Tibial nerve (tissue), 3 donors: ENCODE measurements around the gene AKT1.

Experiments used
- POLR2A ChIP-seq, 2 donors: fragments of 450-650 bp; IDR thresholded peaks; one replicate each; pipeline ENCODE4 v1.6.1; 2017; ENCODE audit warnings: antibody characterized with exemption in 2 of 2, mild to moderate bottlenecking in 2 of 2, moderate library complexity in 2 of 2
- TF ChIP-seq, protein P1 (sequence below), 5 experiments: fragments of 200-600 bp in 3 of 5; fragments of 450-650 bp in 2 of 5; sonication (generic) in 3 of 5; IDR thresholded peaks; one replicate each; pipeline ENCODE4 v1.5.1; 2016 to 2019; ENCODE audit warnings: antibody characterized with exemption in 5 of 5, mild to moderate bottlenecking in 3 of 5, moderate library complexity in 2 of 5

DNA sequence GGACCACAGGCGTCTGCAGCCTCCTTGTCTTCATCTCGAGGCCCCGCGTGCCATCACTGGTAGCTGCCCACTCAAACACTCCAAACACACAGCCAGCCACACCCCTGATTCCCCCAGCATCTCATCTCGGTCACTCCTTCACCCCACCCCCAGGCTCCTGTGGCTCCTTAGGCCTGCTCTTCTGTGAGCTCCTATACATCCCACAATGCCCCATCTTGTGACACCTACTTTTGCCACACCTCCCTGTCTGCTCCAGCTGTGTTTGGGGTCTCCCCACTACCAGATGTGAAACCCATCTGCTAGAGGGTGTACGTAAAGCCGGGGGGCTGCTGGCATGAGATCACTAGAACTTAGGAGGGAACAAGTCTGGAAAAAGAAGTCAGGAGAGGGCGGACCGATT, 4.1 kb downstream of the AKT1 start:
- TF ChIP-seq, protein P1, sequence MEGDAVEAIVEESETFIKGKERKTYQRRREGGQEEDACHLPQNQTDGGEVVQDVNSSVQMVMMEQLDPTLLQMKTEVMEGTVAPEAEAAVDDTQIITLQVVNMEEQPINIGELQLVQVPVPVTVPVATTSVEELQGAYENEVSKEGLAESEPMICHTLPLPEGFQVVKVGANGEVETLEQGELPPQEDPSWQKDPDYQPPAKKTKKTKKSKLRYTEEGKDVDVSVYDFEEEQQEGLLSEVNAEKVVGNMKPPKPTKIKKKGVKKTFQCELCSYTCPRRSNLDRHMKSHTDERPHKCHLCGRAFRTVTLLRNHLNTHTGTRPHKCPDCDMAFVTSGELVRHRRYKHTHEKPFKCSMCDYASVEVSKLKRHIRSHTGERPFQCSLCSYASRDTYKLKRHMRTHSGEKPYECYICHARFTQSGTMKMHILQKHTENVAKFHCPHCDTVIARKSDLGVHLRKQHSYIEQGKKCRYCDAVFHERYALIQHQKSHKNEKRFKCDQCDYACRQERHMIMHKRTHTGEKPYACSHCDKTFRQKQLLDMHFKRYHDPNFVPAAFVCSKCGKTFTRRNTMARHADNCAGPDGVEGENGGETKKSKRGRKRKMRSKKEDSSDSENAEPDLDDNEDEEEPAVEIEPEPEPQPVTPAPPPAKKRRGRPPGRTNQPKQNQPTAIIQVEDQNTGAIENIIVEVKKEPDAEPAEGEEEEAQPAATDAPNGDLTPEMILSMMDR (IDR thresholded peaks at IDR 0.05), result no peak
- no peak for TF ChIP-seq POLR2A (IDR thresholded peaks at IDR 0.05)
